Endothelial cell of umbilical vein (primary cell): ENCODE data around the gene SLC9A2. TPM values are rescaled to one million over a fixed set of nuclear protein-coding genes. Genes with fewer than 3 reads are reported as not detected.

Experiments used
- BruUV-seq: library from RNA; stranded (reverse); fragments of 400-500 nt; replicated peaks from 2 replicates; lab custom pipeline; 2021; lab: Mats Ljungman, UMichigan
- CTCF ChIA-PET: fragments of 300-600, 350-600 bp; sonication (Branson Sonifier 250); formaldehyde crosslinking; loops from one replicate; lab custom pipeline; 2021; ENCODE audit warnings: antibody characterized with exemption, inconsistent platforms; lab: Charles Lee
- POLR2A ChIA-PET: fragments of 300-600, 350-600 bp; sonication (Branson Sonifier 250); formaldehyde crosslinking; loops from one replicate; lab custom pipeline; 2021; ENCODE audit warnings: antibody characterized with exemption, inconsistent platforms; lab: Charles Lee
- DNase-seq: peaks from one replicate; pipeline ENCODE4 v3.0.0-alpha.2; 2011; ENCODE audit warnings: low read depth, low spot score
- FAIRE-seq: peaks from 2 replicates; lab custom pipeline; 2011; peaks lifted over from hg19 to GRCh38; lab: Jason Lieb, UNC
- H2AFZ ChIP-seq: 2 replicates; pipeline ENCODE4 v1.6.0; 2012; ENCODE audit warnings: low read depth, low read length, control low read depth, inconsistent platforms
- H3K27ac ChIP-seq: 2 replicates; pipeline ENCODE4 v1.5.1; 2011; ENCODE audit warnings: low read depth, mild to moderate bottlenecking, control low read depth, low read length, moderate library complexity; ENCODE audit not compliant: insufficient read depth
- H3K27me3 ChIP-seq, 2 experiments: 2 replicates each; pipeline versions ENCODE4 v1.6.0 to v1.6.1; 2011; ENCODE audit warnings: low read length in 2 of 2, mixed read lengths in 1 of 2; ENCODE audit not compliant: control insufficient read depth in 2 of 2, insufficient read depth in 2 of 2
- H3K36me3 ChIP-seq, 2 experiments: 2 replicates in 1 of 2; 3 replicates in 1 of 2; pipeline ENCODE4 v1.5.1; 2011; ENCODE audit warnings: low read length in 2 of 2, mild to moderate bottlenecking in 1 of 2, moderate library complexity in 1 of 2; ENCODE audit not compliant: control insufficient read depth in 2 of 2, insufficient read depth in 2 of 2; ENCODE audit errors: extremely low read depth in 1 of 2
- H3K4me1 ChIP-seq: 3 replicates; pipeline ENCODE4 v1.5.1; 2011; ENCODE audit warnings: mild to moderate bottlenecking, low read length; ENCODE audit not compliant: control insufficient read depth, insufficient read depth; ENCODE audit errors: extremely low read depth
- H3K4me2 ChIP-seq: 2 replicates; pipeline ENCODE4 v1.6.1; 2011; ENCODE audit warnings: low read length, control low read depth, mixed read lengths; ENCODE audit not compliant: insufficient read depth
- H3K4me3 ChIP-seq, 3 experiments: fragments of 200-600 bp in 1 of 3; sonication (generic), shearing (Covaris generic) in 1 of 3; replicated peaks in 1 of 3; 2 replicates each; pipeline ENCODE4 v1.5.1; 2011 to 2016; ENCODE audit warnings: control low read depth in 3 of 3, low read length in 3 of 3, mild to moderate bottlenecking in 2 of 3, inconsistent platforms in 1 of 3, low read depth in 1 of 3, moderate library complexity in 1 of 3; ENCODE audit not compliant: insufficient read depth in 1 of 3
- H3K79me2 ChIP-seq: 2 replicates; pipeline ENCODE4 v1.6.0; 2012; ENCODE audit warnings: low read length, inconsistent platforms; ENCODE audit not compliant: control insufficient read depth, insufficient read depth
- H3K9ac ChIP-seq: replicated peaks from 2 replicates; pipeline ENCODE3; 2011; ENCODE audit warnings: low read length, control low read depth; ENCODE audit not compliant: insufficient read depth; ENCODE audit errors: extremely low read depth
- H3K9me1 ChIP-seq: replicated peaks from 3 replicates; pipeline ENCODE4 v1.6.0; 2011; ENCODE audit warnings: mild to moderate bottlenecking, low read length; ENCODE audit not compliant: control insufficient read depth, insufficient read depth; ENCODE audit errors: extremely low read depth
- H3K9me3 ChIP-seq: replicated peaks from 2 replicates; pipeline ENCODE4 v1.5.1; 2012; ENCODE audit warnings: low read length, inconsistent platforms; ENCODE audit not compliant: control insufficient read depth, insufficient read depth
- H4K20me1 ChIP-seq: replicated peaks from 2 replicates; pipeline ENCODE3; 2011; ENCODE audit warnings: mild to moderate bottlenecking, low read length; ENCODE audit not compliant: control insufficient read depth, insufficient read depth; ENCODE audit errors: extremely low read depth
- EZH2 ChIP-seq: IDR thresholded peaks from 2 replicates; pipeline ENCODE4 v1.6.1; 2012; ENCODE audit warnings: borderline replicate concordance, low read depth, mild to moderate bottlenecking, moderate library complexity, low read length, inconsistent platforms; ENCODE audit not compliant: severe bottlenecking
- FOS ChIP-seq: IDR thresholded peaks from 2 replicates; pipeline ENCODE4 v1.6.1; 2011; ENCODE audit warnings: mild to moderate bottlenecking, low read length, moderate library complexity, borderline replicate concordance; ENCODE audit not compliant: insufficient read depth
- GATA2 ChIP-seq: IDR thresholded peaks from 2 replicates; pipeline ENCODE4 v1.7.0; 2011; ENCODE audit warnings: low read depth, mild to moderate bottlenecking, moderate library complexity, mixed read lengths, low read length; ENCODE audit not compliant: insufficient read length, insufficient read depth
- JUN ChIP-seq: IDR thresholded peaks from 2 replicates; pipeline ENCODE4 v1.6.1; 2011; ENCODE audit warnings: borderline replicate concordance, low read depth; ENCODE audit not compliant: insufficient read length, insufficient read depth
- MAX ChIP-seq: IDR thresholded peaks from 2 replicates; pipeline ENCODE4 v1.6.1; 2011; ENCODE audit not compliant: insufficient read depth, insufficient read length
- MYC ChIP-seq: IDR thresholded peaks from one replicate; pipeline ENCODE4 v1.6.1; 2011; ENCODE audit warnings: mild to moderate bottlenecking, low read depth, low read length
- POLR2A ChIP-seq: IDR thresholded peaks from 2 replicates; pipeline ENCODE4 v1.6.1; 2012; ENCODE audit warnings: low read depth, mild to moderate bottlenecking, control low read depth, low read length
- POLR2AphosphoS5 ChIP-seq: IDR thresholded peaks from 2 replicates; pipeline ENCODE4 v1.6.1; 2012; ENCODE audit warnings: low read depth, mild to moderate bottlenecking, control low read depth, low read length, moderate library complexity; ENCODE audit not compliant: insufficient read depth
- dilution Hi-C: fragments of 300-500 bp; cut with MboI; formaldehyde crosslinking; loops from one replicate; pipeline ENCODE4 v1.15.0; 2019; ENCODE audit warnings: low sequenced_read_pairs; ENCODE audit not compliant: extremely low pct_ligation_motif_present
- intact Hi-C: fragments of 100-400 bp; cut with micrococcal nuclease; formaldehyde crosslinking; loops from one replicate; pipeline ENCODE4 v1.10.0; 2022
- polyA plus RNA-seq, 4 experiments: library from polyadenylated mRNA; depleted of rRNA in 3 of 4; stranded (reverse) in 3 of 4; unstranded in 1 of 4; fragments of >200 nt; gene quantifications; 2 replicates each; pipeline versions ENCODE4 v1.2.1 to v1.2.3, GENCODE V29; 2011 to 2012; ENCODE audit warnings: missing spikeins in 1 of 4
- total RNA-seq: library from RNA; stranded (reverse); gene quantifications from 2 replicates; pipeline ENCODE4 v1.2.3, GENCODE V29; 2021
- TF ChIP-seq, protein P1 (sequence below), 2 donors: IDR thresholded peaks; 1 replicate in 1 of 2; 2 replicates in 1 of 2; pipeline ENCODE4 v1.5.1; 2011; ENCODE audit warnings: low read length in 2 of 2, mild to moderate bottlenecking in 2 of 2, moderate library complexity in 2 of 2, control low read depth in 1 of 2, inconsistent platforms in 1 of 2, low read depth in 1 of 2; ENCODE audit not compliant: insufficient read depth in 1 of 2; ENCODE audit errors: extremely low read depth in 1 of 2

The SLC9A2 gene
- total and polyA plus RNA-seq, 2 donors (not counting 3 experiments of a cell fraction or from before 2014, with no cell fraction given) = 0.03 TPM; not detected in 1

DNA sequence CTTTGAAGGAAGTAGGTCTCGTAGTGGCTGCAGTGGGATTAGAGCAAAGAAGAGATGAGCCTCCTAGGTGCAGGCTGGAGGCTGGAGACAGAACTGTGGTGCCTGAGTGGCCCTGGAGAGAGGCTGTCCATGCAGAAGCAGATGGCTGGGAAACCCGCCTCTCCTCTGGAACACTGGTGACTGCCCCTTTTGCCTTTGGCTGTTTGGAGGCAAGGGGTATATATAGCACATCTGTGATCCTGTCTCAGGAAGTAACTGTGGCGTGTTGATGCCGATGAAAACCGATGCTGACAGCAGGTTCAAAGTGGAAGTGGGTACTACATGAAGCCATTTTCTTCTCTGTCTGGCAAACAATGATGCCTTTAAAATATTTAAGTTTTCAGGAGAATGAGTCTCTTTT lies 43.5 kb downstream of the SLC9A2 start:
- no TSS peak for BruUV-seq
- ChIA-PET POLR2A (no interaction called here), CTCF (interaction anchor here (2.0 kb wide), 1 partner anchor 16 kb away, joined by 5 read pairs; no protein-coding TSS in a partner anchor)
- H3K27me3 ChIP-seq = peaks cover 0 to 1% of the 10 kb centered on the region in 2 experiments
- H3K4me2 ChIP-seq = no peak overlapping the region
- FAIRE-seq (no peak), DNase-seq (no peak)
- H3K79me2 ChIP-seq = no peaks in the 10 kb centered on the region
- no peak overlapping the region for H2AFZ ChIP-seq
- no peak overlapping the region for H3K27ac ChIP-seq
- TF ChIP-seq POLR2AphosphoS5 = no peak
- no peak for TF ChIP-seq EZH2
- TF ChIP-seq JUN = no peak
- TF ChIP-seq POLR2A = no peak
- TF ChIP-seq MAX = no peak
- TF ChIP-seq GATA2 = no peak
- TF ChIP-seq FOS = no peak
- TF ChIP-seq, protein P1, sequence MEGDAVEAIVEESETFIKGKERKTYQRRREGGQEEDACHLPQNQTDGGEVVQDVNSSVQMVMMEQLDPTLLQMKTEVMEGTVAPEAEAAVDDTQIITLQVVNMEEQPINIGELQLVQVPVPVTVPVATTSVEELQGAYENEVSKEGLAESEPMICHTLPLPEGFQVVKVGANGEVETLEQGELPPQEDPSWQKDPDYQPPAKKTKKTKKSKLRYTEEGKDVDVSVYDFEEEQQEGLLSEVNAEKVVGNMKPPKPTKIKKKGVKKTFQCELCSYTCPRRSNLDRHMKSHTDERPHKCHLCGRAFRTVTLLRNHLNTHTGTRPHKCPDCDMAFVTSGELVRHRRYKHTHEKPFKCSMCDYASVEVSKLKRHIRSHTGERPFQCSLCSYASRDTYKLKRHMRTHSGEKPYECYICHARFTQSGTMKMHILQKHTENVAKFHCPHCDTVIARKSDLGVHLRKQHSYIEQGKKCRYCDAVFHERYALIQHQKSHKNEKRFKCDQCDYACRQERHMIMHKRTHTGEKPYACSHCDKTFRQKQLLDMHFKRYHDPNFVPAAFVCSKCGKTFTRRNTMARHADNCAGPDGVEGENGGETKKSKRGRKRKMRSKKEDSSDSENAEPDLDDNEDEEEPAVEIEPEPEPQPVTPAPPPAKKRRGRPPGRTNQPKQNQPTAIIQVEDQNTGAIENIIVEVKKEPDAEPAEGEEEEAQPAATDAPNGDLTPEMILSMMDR (IDR thresholded peaks at IDR 0.05; ENCODE audit: extremely low read depth in 1 of 2, insufficient read depth in 1 of 2, low read depth in 1 of 2, low read length in 2 of 2) = no peak
- no peak for TF ChIP-seq MYC
- H3K4me3 ChIP-seq = no peak overlapping the region
- no peaks in the 10 kb centered on the region for H3K4me1 ChIP-seq
- no peaks in the 10 kb centered on the region for H4K20me1 ChIP-seq
- no peaks in the 10 kb centered on the region for H3K9me1 ChIP-seq
- dilution Hi-C loops = no loop called here
- no peak overlapping the region for H3K9ac ChIP-seq
- H3K9me3 ChIP-seq = no peaks in the 10 kb centered on the region
- H3K36me3 ChIP-seq = no peaks in the 10 kb centered on the region
- intact Hi-C loops = no loop called here
